ENCODE results near the gene AADAT.
"Not testable (repeated sequence)": the region's sequence is repeated elsewhere in the genome, so short reads cannot be mapped to it uniquely, and the experiment has no call there.

The AADAT gene

DNA sequence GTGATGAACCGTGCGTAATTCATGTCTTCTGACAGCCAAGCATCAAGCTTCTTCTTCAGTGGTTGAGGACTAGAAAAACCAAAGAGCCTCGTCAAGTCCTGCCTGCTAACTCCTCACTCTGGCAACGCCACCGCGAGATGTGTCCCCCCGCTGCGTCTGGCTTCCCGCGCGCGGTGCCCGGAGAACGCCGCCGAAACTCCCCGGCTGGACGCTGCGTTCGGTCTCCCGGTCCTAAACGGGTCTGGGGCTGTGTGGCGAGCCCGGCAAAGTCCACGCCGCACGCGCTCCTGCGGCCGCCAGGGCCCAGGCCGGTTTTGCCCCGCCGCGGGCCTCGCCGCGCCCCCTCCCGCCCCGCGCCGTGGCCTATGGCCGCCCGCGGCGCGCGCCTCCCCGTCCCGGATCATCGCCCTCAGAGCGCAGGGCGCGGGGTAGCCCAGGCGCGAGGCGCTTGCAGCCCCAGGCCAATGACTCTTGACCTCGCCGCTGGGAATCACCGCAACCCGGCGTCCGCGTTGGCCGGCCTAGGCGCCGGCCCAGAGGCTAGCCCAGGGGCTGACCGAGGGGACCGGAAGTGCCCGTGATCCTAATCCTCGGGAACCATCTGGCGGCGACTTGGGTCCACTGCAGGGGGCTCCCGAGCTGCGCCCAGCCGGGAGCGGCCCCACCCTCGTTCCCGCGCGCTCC is at the start of gene AADAT:
Gene AADAT, minus strand, starts transcription at position 289 of the 684 bp plus-strand sequence. Its CDS starts 266 bp downstream, at position 23.
- peak; percentile 72 to 97 (median 82) for DNase-seq
- intact Hi-C loops (cut with DNase I): loop anchor here (2.0 to 5.0 kb wide), 2 partner anchors 38 to 477 kb away; partner anchors contain the start of gene NEK1

- intact Hi-C loops (cut with DNase I): no loop called here
- peak; percentile 52 to 94 (median 80) for DNase-seq
Measured at GRCh38 chr4:170138580-170139194, 48.9 kb upstream of the AADAT start.

GRCh38 chr4:170137927-170138326 is 48.2 kb upstream of the AADAT start:
- intact Hi-C loops (cut with DNase I): no loop called here

GRCh38 chr4:170137466-170137865 is 47.7 kb upstream of the AADAT start:
- DNase-seq: no peak
- intact Hi-C loops (cut with DNase I): no loop called here

More at GRCh38 chr4:170137927-170138326, 48.2 kb upstream of the AADAT start:
- no peak for DNase-seq

DNA sequence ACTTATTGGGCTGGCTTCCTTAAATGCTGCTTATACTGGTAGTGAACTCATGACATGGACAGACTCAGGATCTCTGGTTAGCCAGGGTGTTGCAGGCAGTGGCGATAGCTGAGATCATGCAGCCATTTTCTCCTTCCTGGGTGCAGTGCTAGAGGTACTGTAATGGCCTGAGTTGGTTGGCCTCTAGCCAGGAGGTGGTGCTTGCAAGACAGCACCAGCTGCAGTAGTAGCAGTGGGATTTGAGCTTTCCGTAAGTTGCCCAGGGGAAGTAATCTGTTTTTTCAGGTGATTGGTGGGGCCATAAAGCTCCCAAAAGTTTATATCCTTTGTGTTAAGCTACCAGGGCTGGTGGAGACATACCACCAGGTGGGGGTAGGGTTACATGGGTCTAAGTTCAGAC is 45.1 kb upstream of the AADAT start:
- intact Hi-C loops (cut with DNase I): no loop called here
- DNase-seq: no peak

- no peak for DNase-seq
- intact Hi-C loops (cut with DNase I): no loop called here
Measured at GRCh38 chr4:170128219-170128804, 38.6 kb upstream of the AADAT start.

DNA sequence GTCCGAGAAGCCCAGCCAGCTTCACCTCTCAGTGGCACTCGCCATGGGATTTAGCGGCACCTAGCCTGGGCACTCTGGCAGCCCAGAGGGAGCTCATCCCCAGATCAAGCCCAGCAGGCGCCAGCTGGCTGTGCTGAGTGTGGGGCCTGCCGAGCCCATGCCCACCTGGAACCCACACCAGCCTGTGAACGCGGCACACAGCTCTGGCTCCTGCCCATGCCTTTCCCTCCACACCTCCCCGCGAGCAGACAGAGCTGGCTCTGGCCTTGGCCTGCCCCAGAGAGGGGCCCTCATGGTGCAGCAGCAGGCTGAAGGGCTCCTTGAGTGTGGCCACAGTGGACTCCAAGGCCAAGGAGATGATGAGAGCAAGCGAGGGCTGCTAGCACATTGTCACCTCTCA is 38.0 kb upstream of the AADAT start:
- peak in 2 of 10 donors; percentile 54 to 67 for DNase-seq
- intact Hi-C loops (cut with DNase I): no loop called here

DNA sequence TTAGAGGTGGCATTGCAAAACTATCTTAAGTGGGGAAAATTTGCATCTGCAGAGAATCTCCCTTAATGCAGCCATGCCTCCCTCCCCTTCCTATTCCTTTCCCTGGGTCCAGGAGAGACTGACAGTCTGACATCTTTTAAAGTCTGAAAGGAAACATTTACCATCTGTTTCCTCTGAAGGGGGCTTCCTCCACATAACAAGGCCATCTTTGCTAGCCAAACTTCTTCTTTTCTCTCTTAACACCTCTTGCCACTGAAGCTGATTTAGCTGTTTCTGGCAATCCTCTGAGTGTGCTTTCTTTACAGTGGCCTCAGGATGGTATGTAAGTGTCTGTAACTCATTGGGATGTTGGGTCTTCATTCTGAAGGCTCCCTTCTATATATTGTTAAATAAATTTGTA is 34.6 kb upstream of the AADAT start:
- intact Hi-C loops (cut with DNase I): no loop called here

GRCh38 chr4:170122252-170122651 is 32.5 kb upstream of the AADAT start:
- no peak for DNase-seq
- intact Hi-C loops (cut with DNase I): no loop called here

More for the DNA sequence above, 34.6 kb upstream of the AADAT start:
- no peak for DNase-seq

DNA sequence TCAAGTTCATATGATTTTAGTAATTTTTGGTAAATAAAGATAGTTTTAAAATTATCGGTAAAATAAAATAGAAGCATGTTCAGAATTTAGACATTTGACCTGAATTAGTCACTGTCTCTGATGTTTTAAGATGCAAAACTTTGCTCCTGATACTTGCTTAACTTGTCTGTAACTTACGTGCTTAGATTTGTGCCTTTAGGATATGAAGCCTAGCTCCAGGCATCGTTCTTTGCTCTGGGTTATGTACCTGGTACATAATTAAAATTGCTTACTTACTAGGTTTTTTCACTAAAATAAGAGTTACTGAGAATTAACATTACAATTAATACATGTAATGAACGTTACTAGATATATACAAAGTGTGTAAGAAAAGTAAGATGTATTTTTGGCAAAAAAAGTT is 24.9 kb upstream of the AADAT start:
- intact Hi-C loops (cut with DNase I): no loop called here
- DNase-seq: no peak

GRCh38 chr4:170114183-170114582 is 24.4 kb upstream of the AADAT start:
- intact Hi-C loops (cut with DNase I); DNase-seq: not testable (repeated sequence)

DNA sequence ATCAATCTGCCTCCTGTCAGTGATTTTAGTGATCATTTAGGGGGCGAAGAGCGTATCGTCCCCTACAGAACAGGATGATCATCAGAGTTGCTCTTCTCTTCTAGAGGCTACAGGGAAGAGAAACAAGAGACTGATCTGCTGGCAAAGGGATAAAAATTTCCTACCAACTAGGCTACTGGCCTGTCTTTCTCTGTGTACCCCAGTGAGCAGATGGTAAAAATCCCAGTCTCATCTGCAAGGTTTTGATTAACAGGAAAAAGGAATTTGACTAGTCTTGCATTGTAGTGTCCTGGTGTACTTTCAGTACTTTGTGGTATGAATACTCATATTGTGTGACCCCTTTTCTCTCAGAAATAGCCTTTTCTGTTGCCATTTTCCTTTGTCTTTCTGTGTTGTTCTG is 21.8 kb upstream of the AADAT start:
- no peak for DNase-seq
- intact Hi-C loops (cut with DNase I): no loop called here

- DNase-seq: no peak
- intact Hi-C loops (cut with DNase I): no loop called here
Measured at GRCh38 chr4:170111085-170111484, 21.3 kb upstream of the AADAT start.

- no peak for DNase-seq
- intact Hi-C loops (cut with DNase I): no loop called here
Measured at GRCh38 chr4:170110285-170110672, 20.5 kb upstream of the AADAT start.

DNA sequence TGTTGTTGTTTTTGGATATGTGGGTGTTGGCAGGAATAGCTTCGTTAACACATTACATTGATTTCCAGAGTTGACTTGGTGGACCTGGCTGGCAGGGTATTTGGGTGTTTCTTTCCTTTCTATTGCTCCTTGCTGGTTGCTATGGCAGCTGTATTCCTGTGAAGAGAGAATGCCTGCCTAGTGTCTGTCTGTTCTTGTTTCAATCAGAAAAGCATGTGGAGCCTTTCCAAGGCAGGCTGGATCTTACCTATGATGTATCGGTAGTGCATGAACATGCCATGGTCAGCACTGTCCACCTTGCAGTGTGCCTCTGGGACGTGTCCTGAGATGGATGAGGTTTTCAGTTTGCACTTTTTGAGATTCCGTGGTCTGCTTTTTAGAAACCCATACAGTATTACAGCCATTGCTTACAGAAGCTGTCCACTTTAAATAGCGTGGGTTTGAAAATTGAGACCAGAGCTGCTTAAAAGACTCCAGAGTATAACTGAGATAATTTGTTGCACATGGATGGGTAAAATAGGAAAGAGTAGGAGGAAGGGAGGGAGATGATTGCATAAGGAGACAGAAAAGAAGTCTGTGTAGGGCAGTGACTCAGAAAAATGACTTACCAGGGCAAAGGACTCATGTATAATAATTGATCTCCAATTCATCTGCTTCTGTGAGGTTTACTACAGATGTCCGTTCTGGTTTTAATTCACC is 20.0 kb upstream of the AADAT start:
- intact Hi-C loops (cut with DNase I): no loop called here
- peak in 1 of 10 donors; percentile 36 for DNase-seq

DNA sequence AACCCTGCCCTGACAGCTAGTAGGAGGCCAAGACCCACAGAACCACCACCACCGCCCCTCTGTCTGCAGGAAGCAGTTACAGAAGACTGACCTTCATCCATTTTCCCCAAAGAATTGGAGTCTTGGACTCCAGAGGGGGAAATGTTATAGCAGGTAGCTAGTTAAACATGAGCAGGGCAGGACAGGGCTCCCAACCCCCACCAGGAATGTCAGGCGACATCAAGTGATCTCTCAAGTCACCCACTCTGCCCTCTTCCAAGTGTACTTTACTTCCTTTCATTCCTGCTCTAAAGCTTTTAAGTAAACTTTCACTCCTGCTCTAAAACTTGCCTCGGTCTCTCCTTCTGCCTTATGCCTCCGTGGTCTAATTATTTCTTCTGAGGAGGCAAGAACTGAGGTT is 17.1 kb upstream of the AADAT start:
- intact Hi-C loops (cut with DNase I): no loop called here
- DNase-seq: no peak

DNA sequence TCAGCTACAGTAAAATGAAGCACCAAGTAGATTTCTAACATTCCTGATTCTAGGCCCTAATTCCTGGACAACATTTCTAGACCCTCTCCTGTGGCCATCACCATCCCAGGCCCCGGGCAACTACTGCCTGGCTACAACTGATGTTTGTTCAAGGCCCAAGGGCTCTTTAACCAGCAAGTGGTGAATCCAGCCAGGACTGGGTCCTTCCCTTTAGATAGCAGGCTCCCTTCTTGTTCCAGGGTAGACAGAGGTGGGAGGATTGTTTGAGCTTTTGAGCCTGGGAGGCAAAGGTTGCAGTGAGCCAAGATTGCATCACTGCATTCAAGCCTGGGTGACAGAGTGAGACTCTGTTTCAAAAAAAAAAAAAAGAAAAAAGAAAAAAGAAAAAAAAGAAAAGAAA is 12.7 kb upstream of the AADAT start:
- intact Hi-C loops (cut with DNase I): no loop called here
- DNase-seq: no peak

- peak in 1 of 10 donors; percentile 60 for DNase-seq
- intact Hi-C loops (cut with DNase I): not testable (repeated sequence)
Measured at GRCh38 chr4:170098171-170098570, 8.4 kb upstream of the AADAT start.

GRCh38 chr4:170097681-170098080 is 7.9 kb upstream of the AADAT start:
- intact Hi-C loops (cut with DNase I): no loop called here
- DNase-seq: no peak

DNA sequence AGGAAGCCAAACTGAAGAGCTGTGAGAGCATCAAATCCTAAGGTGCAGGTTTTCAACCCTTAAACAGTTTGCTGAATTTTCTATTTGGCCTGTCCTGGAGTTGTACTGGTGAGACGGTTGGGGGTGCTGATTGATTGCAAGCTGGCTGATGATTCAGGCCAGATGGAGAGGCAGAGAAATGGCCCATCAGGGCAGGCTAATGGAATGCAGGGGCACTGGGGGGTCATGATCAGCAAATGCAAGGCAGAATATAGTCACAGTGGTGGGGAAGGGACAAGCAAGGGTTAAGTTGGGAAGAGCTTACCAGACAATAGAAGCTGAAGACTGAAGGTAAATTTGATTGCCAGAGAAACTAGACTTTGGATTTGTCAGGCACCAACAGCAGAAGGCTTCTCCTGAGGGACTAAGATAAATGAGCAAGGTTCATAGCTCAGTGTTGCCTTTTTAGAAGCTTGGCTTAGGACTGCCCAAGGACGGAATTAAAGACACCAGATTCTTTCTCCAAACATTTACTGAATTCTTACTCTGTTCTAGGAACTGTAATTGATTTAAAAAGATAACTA is 4.3 kb upstream of the AADAT start:
- DNase-seq: no peak
- intact Hi-C loops (cut with DNase I): loop anchor here (5.0 kb wide), 1 partner anchor 42 kb away; no protein-coding TSS in a partner anchor
